RWPE1 (cell line): Measurements from ENCODE around the gene LAMTOR1.

Experiments
- CTCF ChIA-PET: fragments of 350-600 bp; sonication (Branson Sonifier 250); formaldehyde crosslinking; extraction: SDS; loops from one replicate; lab custom pipeline; 2021; lab: Yijun Ruan, JAX
- POLR2A ChIA-PET: fragments of 400-600 bp; formaldehyde crosslinking; extraction: SDS; loops from one replicate; lab custom pipeline; 2020; ENCODE audit warnings: antibody characterized with exemption; ENCODE audit not compliant: low non-redundant PET; lab: Yijun Ruan, JAX
- DNase-seq: peaks from one replicate; pipeline ENCODE4 v3.0.0; 2012; ENCODE audit warnings: low spot score
- H3K27ac ChIP-seq: fragments of 450-650 bp; 2 replicates; pipeline ENCODE4 v1.5.1; 2017
- TF ChIP-seq, protein P1 (sequence below): fragments of 450-650 bp; conservative IDR thresholded peaks from 2 replicates; pipeline ENCODE4 v1.5.1; 2017; ENCODE audit warnings: low read depth, mild to moderate bottlenecking

The LAMTOR1 gene

DNA sequence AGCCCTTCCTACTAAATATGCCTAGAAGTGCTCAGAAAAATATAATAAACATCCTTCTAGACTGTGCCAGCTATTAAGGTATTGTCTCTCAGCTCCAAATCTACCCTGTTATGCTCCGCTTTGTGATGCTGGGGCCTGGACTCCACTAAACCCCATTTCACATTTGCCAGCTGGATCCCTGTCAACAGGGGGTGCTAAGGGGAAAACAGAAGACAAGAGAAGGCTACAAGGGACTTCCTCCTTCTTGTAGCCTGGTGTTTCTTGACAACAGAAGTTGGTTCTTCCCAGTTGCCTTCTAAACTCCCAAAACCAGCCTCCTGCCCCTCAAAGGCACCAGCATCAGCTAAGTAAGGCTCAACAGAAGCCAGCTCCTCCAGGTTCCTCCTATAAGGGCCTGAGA, 28.0 kb downstream of the LAMTOR1 start:
- H3K27ac ChIP-seq: no peak overlapping the region
- CTCF ChIA-PET: interaction anchor here (0.6 to 1.1 kb wide), 4 partner anchors 27 to 69 kb away, joined by 3 to 4 read pairs (median 4); no protein-coding TSS in a partner anchor
- TF ChIP-seq, protein P1, sequence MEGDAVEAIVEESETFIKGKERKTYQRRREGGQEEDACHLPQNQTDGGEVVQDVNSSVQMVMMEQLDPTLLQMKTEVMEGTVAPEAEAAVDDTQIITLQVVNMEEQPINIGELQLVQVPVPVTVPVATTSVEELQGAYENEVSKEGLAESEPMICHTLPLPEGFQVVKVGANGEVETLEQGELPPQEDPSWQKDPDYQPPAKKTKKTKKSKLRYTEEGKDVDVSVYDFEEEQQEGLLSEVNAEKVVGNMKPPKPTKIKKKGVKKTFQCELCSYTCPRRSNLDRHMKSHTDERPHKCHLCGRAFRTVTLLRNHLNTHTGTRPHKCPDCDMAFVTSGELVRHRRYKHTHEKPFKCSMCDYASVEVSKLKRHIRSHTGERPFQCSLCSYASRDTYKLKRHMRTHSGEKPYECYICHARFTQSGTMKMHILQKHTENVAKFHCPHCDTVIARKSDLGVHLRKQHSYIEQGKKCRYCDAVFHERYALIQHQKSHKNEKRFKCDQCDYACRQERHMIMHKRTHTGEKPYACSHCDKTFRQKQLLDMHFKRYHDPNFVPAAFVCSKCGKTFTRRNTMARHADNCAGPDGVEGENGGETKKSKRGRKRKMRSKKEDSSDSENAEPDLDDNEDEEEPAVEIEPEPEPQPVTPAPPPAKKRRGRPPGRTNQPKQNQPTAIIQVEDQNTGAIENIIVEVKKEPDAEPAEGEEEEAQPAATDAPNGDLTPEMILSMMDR: no peak
- no peak for DNase-seq
- POLR2A ChIA-PET: interaction anchor here (0.6 kb wide), 1 partner anchor 98 kb away, joined by 3 read pairs; no protein-coding TSS in a partner anchor

DNA sequence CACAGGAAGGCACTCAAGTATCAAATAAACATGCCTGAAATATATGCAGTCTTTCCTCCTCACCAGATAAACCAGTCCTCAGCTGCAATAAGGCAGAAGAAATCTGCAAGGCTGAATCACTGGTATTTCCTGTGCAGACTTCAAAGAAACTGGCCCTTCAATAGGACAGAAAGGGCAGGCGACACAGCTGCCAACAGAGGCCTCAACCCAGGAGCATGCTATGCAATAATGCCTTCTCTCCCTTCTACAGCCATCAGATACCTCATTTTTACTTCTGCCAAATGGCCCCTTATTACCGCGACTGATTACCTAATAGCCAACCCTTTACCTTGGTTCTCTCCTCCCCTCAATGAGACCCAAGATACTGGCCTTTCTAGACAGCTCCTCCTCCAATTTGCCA, 30.7 kb downstream of the LAMTOR1 start:
- ChIA-PET CTCF (interaction anchor here (1.7 kb wide), 1 partner anchor 47 kb away, joined by 6 read pairs; no protein-coding TSS in a partner anchor), POLR2A (no interaction called here)
- peak; percentile 37 for DNase-seq
- TF ChIP-seq, protein P1: no peak
- H3K27ac ChIP-seq: peak overlapping the region; percentile 87

DNA sequence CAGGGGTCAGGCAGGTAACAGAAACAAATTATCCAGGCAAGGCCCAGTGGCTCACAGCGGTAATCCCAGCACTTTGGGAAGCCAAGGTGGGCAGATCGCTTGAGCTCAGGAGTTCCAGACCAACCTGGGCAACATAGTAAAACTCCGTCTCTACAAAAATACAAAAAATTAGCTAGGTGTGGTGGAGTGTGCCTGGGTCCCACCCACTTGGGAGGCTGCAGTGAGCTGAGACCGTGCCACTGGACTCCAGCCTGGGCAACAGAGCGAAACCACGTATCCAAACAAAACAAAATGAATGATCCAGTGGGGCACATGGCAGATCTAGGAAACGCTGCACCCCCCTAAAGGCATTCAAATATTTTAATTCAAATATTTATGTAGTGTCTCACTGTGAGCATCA, 32.6 kb downstream of the LAMTOR1 start:
- no peak for DNase-seq
- CTCF ChIA-PET: interaction anchor here (0.8 kb wide), 2 partner anchors 45 to 360 kb away, joined by 3 read pairs; no protein-coding TSS in a partner anchor
- TF ChIP-seq, protein P1: no peak
- peak overlapping the region; percentile 79 for H3K27ac ChIP-seq
- POLR2A ChIA-PET: no interaction called here

DNA sequence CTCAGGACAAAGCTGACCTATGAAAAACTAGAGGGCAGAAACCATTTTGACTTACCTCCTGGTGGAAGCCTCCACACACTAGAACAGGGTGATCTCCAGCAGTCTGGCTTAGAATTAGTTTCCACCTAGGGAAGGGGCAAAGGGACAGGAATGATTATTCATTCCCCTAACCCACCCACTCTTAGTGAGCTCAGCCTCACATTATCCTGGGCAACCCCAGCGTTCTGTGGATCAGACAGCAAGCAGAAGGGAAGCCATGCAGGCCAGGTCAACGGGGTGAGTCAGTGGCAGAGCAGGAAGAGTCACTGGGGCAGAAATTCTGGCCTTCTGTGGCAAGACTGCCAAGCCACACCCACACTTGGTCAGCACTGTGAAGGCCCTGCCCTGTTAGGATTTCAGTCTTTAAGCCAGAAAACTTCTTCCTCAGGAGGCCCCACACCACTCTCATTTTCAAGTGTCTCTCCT, 33.3 kb downstream of the LAMTOR1 start:
- TF ChIP-seq, protein P1: no peak
- peak; percentile 69 for DNase-seq
- ChIA-PET POLR2A (no interaction called here), CTCF (interaction anchor here (0.8 kb wide), 2 partner anchors 44 to 361 kb away, joined by 3 read pairs; no protein-coding TSS in a partner anchor)
- peak overlapping the region; percentile 79 for H3K27ac ChIP-seq

DNA sequence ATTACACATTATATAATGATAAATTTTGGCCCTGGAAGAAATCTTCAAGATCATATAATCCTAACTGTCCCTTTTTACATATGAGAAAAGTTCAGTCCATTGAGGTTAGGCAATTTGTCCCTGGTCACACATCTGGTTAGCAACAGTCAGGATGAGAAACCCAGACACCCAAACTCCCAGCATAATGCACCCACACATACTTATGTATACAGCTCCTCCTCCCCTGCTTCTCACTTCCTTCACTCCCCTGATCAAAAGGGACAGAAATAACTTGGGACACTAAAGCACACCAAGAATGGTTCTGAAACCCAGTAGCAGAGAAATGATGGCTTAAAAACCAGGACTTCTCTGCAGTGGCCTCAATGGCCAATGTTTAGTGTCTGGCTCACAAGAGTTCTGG, 33.9 kb downstream of the LAMTOR1 start:
- no peak for DNase-seq
- TF ChIP-seq, protein P1: no peak
- H3K27ac ChIP-seq: no peak overlapping the region
- ChIA-PET CTCF (no interaction called here), POLR2A (no interaction called here)

DNA sequence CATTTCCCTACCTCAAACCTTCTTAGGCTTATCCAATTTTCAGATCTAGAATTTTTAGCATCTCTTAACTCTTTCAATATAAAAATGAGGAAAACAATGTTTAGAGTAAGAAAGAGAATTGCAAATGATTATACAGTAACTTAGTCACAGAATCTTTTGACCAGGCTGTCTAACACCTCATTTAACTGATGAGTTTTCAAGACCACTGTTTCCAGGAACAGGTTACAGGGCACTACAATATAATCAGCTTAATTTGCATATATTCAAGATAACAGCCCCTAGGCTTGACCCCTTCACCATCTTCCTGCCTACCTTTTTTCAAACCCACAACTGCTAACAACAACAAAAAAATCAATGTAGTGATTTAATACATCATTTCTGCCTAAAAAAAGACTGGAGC, 35.4 kb downstream of the LAMTOR1 start:
- ChIA-PET CTCF (interaction anchor here (0.5 to 2.8 kb wide), 4 partner anchors 16 to 1787 kb away, joined by 3 to 13 read pairs (median 3); no protein-coding TSS in a partner anchor), POLR2A (no interaction called here)
- no peak for DNase-seq
- H3K27ac ChIP-seq: no peak overlapping the region
- TF ChIP-seq, protein P1: no peak
